H1 (cell line): Measurements from ENCODE around the gene TSTD2. TPM values are rescaled to one million over a fixed set of nuclear protein-coding genes. Genes with fewer than 3 reads are reported as not detected.

Experiments used
- CTCF ChIA-PET: fragments of 300-600 bp; sonication (Branson Sonifier 250); formaldehyde crosslinking; loops from one replicate; lab custom pipeline; 2021; ENCODE audit not compliant: partially characterized antibody; lab: Charles Lee
- POLR2A ChIA-PET: fragments of 300-600 bp; sonication (Branson Sonifier 250); formaldehyde crosslinking; loops from one replicate; lab custom pipeline; 2021; ENCODE audit warnings: inconsistent platforms; ENCODE audit not compliant: partially characterized antibody; lab: Charles Lee
- DNase-seq, 2 experiments: peaks; one replicate each; pipeline versions ENCODE4 v3.0.0 to v3.0.0-alpha.2; 2010 to 2022; ENCODE audit warnings: low spot score in 2 of 2, low read depth in 1 of 2, mixed read lengths in 1 of 2
- FAIRE-seq: peaks from 2 replicates; lab custom pipeline; 2011; peaks lifted over from hg19 to GRCh38; lab: Jason Lieb, UNC
- H2AFZ ChIP-seq: 2 replicates; pipeline ENCODE4 v1.8.1; 2012; ENCODE audit warnings: low read length, inconsistent platforms
- H2AK5ac ChIP-seq: 2 replicates; pipeline ENCODE4 v1.6.1; 2013; ENCODE audit warnings: low read depth, low read length
- H2BK120ac ChIP-seq: replicated peaks from 2 replicates; pipeline ENCODE3; 2013; ENCODE audit warnings: low read depth, low read length, inconsistent platforms
- H2BK12ac ChIP-seq: 2 replicates; pipeline ENCODE4 v1.6.1; 2013; ENCODE audit warnings: low read depth, low read length
- H2BK15ac ChIP-seq: 2 replicates; pipeline ENCODE4 v1.6.1; 2013; ENCODE audit warnings: low read length
- H2BK20ac ChIP-seq: 2 replicates; pipeline ENCODE4 v1.6.1; 2013; ENCODE audit warnings: low read length
- H2BK5ac ChIP-seq: 2 replicates; pipeline ENCODE4 v1.6.1; 2013; ENCODE audit warnings: low read depth, low read length
- H3K14ac ChIP-seq: 2 replicates; pipeline ENCODE4 v1.6.1; 2013; ENCODE audit warnings: inconsistent platforms; ENCODE audit not compliant: insufficient read length
- H3K18ac ChIP-seq: 2 replicates; pipeline ENCODE4 v1.6.1; 2013; ENCODE audit warnings: low read length; ENCODE audit errors: extremely low read depth
- H3K23ac ChIP-seq: 2 replicates; pipeline ENCODE4 v1.6.1; 2013; ENCODE audit warnings: inconsistent platforms; ENCODE audit not compliant: insufficient read length
- H3K23me2 ChIP-seq: 2 replicates; pipeline ENCODE4 v1.6.1; 2013; ENCODE audit warnings: low read depth, low read length
- H3K27ac ChIP-seq: 2 replicates; pipeline ENCODE4 v1.6.1; 2011; ENCODE audit warnings: low read depth, low read length, inconsistent platforms
- H3K27me3 ChIP-seq, 4 experiments: replicated peaks in 1 of 4; 1 replicate in 1 of 4; 2 replicates in 3 of 4; pipeline versions ENCODE4 v1.6.1 to v1.8.1; 2011 to 2013; ENCODE audit warnings: low read length in 3 of 4, mild to moderate bottlenecking in 3 of 4, inconsistent platforms in 2 of 4, mixed read lengths in 2 of 4, moderate library complexity in 1 of 4; ENCODE audit not compliant: control insufficient read depth in 3 of 4, insufficient read depth in 3 of 4; ENCODE audit errors: extremely low read depth in 1 of 4
- H3K36me3 ChIP-seq, 4 experiments: 2 replicates each; pipeline versions ENCODE4 v1.6.1 to v1.8.1; 2011 to 2013; ENCODE audit warnings: mild to moderate bottlenecking in 4 of 4, low read length in 3 of 4, moderate library complexity in 2 of 4, control low read depth in 1 of 4, inconsistent platforms in 1 of 4; ENCODE audit not compliant: insufficient read depth in 4 of 4, control insufficient read depth in 2 of 4
- H3K4ac ChIP-seq: replicated peaks from 2 replicates; pipeline ENCODE3; 2013; ENCODE audit warnings: low read length, low read depth, mixed read lengths, inconsistent platforms; ENCODE audit not compliant: insufficient read length
- H3K4me1 ChIP-seq, 4 experiments: replicated peaks in 1 of 4; 1 replicate in 1 of 4; 2 replicates in 3 of 4; pipeline versions ENCODE4 v1.6.1 to v1.8.1; 2011 to 2013; ENCODE audit warnings: low read length in 3 of 4, inconsistent platforms in 2 of 4, mixed read lengths in 1 of 4; ENCODE audit not compliant: insufficient read depth in 4 of 4, control insufficient read depth in 3 of 4
- H3K4me2 ChIP-seq, 2 experiments: 2 replicates each; pipeline versions ENCODE4 v1.6.1 to v1.8.1; 2011 to 2013; ENCODE audit warnings: low read depth in 2 of 2, low read length in 2 of 2, control low read depth in 1 of 2, inconsistent platforms in 1 of 2, mild to moderate bottlenecking in 1 of 2; ENCODE audit not compliant: insufficient read depth in 1 of 2
- H3K4me3 ChIP-seq, 4 experiments: fragments of 200-600, 300-600 bp in 1 of 4; sonication (generic), shearing (Covaris generic), sonication (Bioruptor Twin) in 1 of 4; 2 replicates each; pipeline versions ENCODE4 v1.5.1 to v1.8.1; 2011 to 2016; ENCODE audit warnings: low read length in 4 of 4, low read depth in 3 of 4, control low read depth in 2 of 4, inconsistent platforms in 2 of 4, mild to moderate bottlenecking in 2 of 4, mixed read lengths in 1 of 4, moderate library complexity in 1 of 4; ENCODE audit not compliant: insufficient read depth in 2 of 4; ENCODE audit errors: extremely low read depth in 1 of 4
- H3K56ac ChIP-seq: replicated peaks from 2 replicates; pipeline ENCODE3; 2013; ENCODE audit warnings: low read depth, mild to moderate bottlenecking, mixed read lengths, low read length, inconsistent platforms; ENCODE audit not compliant: insufficient read length
- H3K79me1 ChIP-seq: 2 replicates; pipeline ENCODE4 v1.6.1; 2013; ENCODE audit warnings: low read depth, low read length, control low read depth
- H3K79me2 ChIP-seq, 2 experiments: 2 replicates each; pipeline versions ENCODE4 v1.6.1 to v1.8.1; 2012 to 2013; ENCODE audit warnings: low read length in 2 of 2, mild to moderate bottlenecking in 2 of 2, inconsistent platforms in 1 of 2; ENCODE audit not compliant: insufficient read depth in 2 of 2, control insufficient read depth in 1 of 2
- H3K9ac ChIP-seq, 4 experiments: replicated peaks in 1 of 4; 1 replicate in 1 of 4; 2 replicates in 3 of 4; pipeline versions ENCODE4 v1.6.1 to v1.8.1; 2011 to 2013; ENCODE audit warnings: low read depth in 3 of 4, low read length in 3 of 4, control low read depth in 2 of 4, mild to moderate bottlenecking in 2 of 4, moderate library complexity in 2 of 4, inconsistent platforms in 1 of 4; ENCODE audit errors: extremely low read depth in 1 of 4
- H3K9me3 ChIP-seq, 2 experiments: 2 replicates each; pipeline versions ENCODE4 v1.6.1 to v1.8.1; 2012 to 2013; ENCODE audit warnings: mild to moderate bottlenecking in 2 of 2, moderate library complexity in 2 of 2, control low read depth in 1 of 2, inconsistent platforms in 1 of 2, low read depth in 1 of 2, low read length in 1 of 2, mixed read lengths in 1 of 2; ENCODE audit not compliant: insufficient read depth in 2 of 2
- H4K20me1 ChIP-seq, 2 experiments: replicated peaks in 1 of 2; 2 replicates each; pipeline versions ENCODE3 to v1.8.1; 2011 to 2013; ENCODE audit warnings: inconsistent platforms in 2 of 2, low read length in 2 of 2, mild to moderate bottlenecking in 1 of 2; ENCODE audit not compliant: insufficient read depth in 2 of 2, control insufficient read depth in 1 of 2
- H4K5ac ChIP-seq: 2 replicates; pipeline ENCODE4 v1.6.1; 2013; ENCODE audit warnings: low read length, low read depth, mixed read lengths, inconsistent platforms; ENCODE audit not compliant: insufficient read length
- H4K8ac ChIP-seq: 2 replicates; pipeline ENCODE4 v1.8.0; 2013; ENCODE audit warnings: mild to moderate bottlenecking, moderate library complexity, low read length, inconsistent platforms; ENCODE audit not compliant: insufficient read depth; ENCODE audit errors: extremely low read depth
- H4K91ac ChIP-seq: replicated peaks from 2 replicates; pipeline ENCODE3; 2013; ENCODE audit warnings: low read length, mixed read lengths, inconsistent platforms; ENCODE audit not compliant: insufficient read length
- ASH2L ChIP-seq: fragments of 200-600, 300-600 bp; sonication (generic); IDR thresholded peaks from one replicate; pipeline ENCODE4 v1.7.1; 2017; ENCODE audit warnings: low read length
- BCL11A ChIP-seq, 2 experiments: IDR thresholded peaks; one replicate each; pipeline ENCODE4 v1.6.1; 2011; ENCODE audit warnings: low read depth in 2 of 2, low read length in 2 of 2, mild to moderate bottlenecking in 2 of 2
- CBX8 ChIP-seq: fragments of 300-800, 300-1000 bp; sonication (generic); IDR thresholded peaks from 2 replicates; pipeline ENCODE4 v1.7.1; 2016; ENCODE audit warnings: low read depth, low read length, borderline replicate concordance
- CHD2 ChIP-seq: IDR thresholded peaks from 2 replicates; pipeline ENCODE4 v1.6.1; 2012; ENCODE audit warnings: low read length, improper control_type of control experiment
- CREB1 ChIP-seq: IDR thresholded peaks from 2 replicates; pipeline ENCODE4 v1.6.1; 2012; ENCODE audit warnings: inconsistent platforms
- CTBP2 ChIP-seq: IDR thresholded peaks from 2 replicates; pipeline ENCODE4 v1.7.0; 2011; ENCODE audit warnings: borderline replicate concordance, mild to moderate bottlenecking, moderate library complexity, mixed read lengths, low read length; ENCODE audit not compliant: insufficient read depth, insufficient read length
- EGR1 ChIP-seq: IDR thresholded peaks from 2 replicates; pipeline ENCODE4 v1.6.1; 2011; ENCODE audit warnings: low read depth, low read length, borderline replicate concordance
- GTF2F1 ChIP-seq: IDR thresholded peaks from 2 replicates; pipeline ENCODE4 v1.6.1; 2012; ENCODE audit warnings: low read depth, low read length, improper control_type of control experiment, borderline replicate concordance
- KDM5A ChIP-seq: fragments of 200-600 bp; IDR thresholded peaks from 2 replicates; pipeline ENCODE4 v1.7.1; 2012; ENCODE audit warnings: mild to moderate bottlenecking, low read length, inconsistent platforms, mixed read lengths
- POLR2A ChIP-seq, 2 experiments: IDR thresholded peaks; 1 replicate in 1 of 2; 2 replicates in 1 of 2; pipeline ENCODE4 v1.6.1; 2011; ENCODE audit warnings: low read depth in 2 of 2, low read length in 2 of 2, mild to moderate bottlenecking in 2 of 2; ENCODE audit errors: control extremely low read depth in 1 of 2
- POLR2AphosphoS5 ChIP-seq: IDR thresholded peaks from 2 replicates; pipeline ENCODE4 v1.6.1; 2011; ENCODE audit warnings: low read depth, low read length
- RAD21 ChIP-seq, 2 experiments: IDR thresholded peaks in 1 of 2; conservative IDR thresholded peaks in 1 of 2; 2 replicates each; pipeline ENCODE4 v1.6.1; 2011; ENCODE audit warnings: low read depth in 2 of 2, low read length in 2 of 2, improper control_type of control experiment in 1 of 2, inconsistent platforms in 1 of 2, mild to moderate bottlenecking in 1 of 2, moderate library complexity in 1 of 2
- RFX5 ChIP-seq: IDR thresholded peaks from 2 replicates; pipeline ENCODE4 v1.6.1; 2011; ENCODE audit warnings: low read depth, low read length, improper control_type of control experiment, borderline replicate concordance
- RXRA ChIP-seq: IDR thresholded peaks from 2 replicates; pipeline ENCODE4 v1.6.1; 2011; ENCODE audit warnings: low read depth, mild to moderate bottlenecking, low read length, moderate library complexity; ENCODE audit not compliant: insufficient read depth
- SIX5 ChIP-seq: IDR thresholded peaks from 2 replicates; pipeline ENCODE4 v1.6.1; 2011; ENCODE audit warnings: mild to moderate bottlenecking, low read depth, low read length
- TAF7 ChIP-seq: optimal IDR thresholded peaks from 2 replicates; pipeline ENCODE3; 2011; ENCODE audit warnings: low read depth, mild to moderate bottlenecking, inconsistent platforms, low read length, moderate library complexity, borderline replicate concordance
- WGBS, 2 experiments: shearing (Covaris generic) in 1 of 2; methylation state at CpG; one replicate each; pipeline versions ENCODE4 v1.1.6 to v1.1.7; 2013 to 2015; ENCODE audit warnings: low lambda C conversion rate in 2 of 2, mixed read lengths in 2 of 2, inconsistent platforms in 1 of 2, low coverage in 1 of 2, missing lambda C conversion rate in 1 of 2; ENCODE audit not compliant: insufficient replicate concordance in 2 of 2, insufficient coverage in 1 of 2, insufficient read length in 1 of 2; ENCODE audit errors: extremely low coverage in 1 of 2, missing lambda C conversion rate in 1 of 2; 5-methylcytosine and 5-hydroxymethylcytosine counted together
- polyA plus RNA-seq, 7 experiments: library from polyadenylated mRNA; depleted of rRNA in 3 of 7; stranded (reverse) in 5 of 7; unstranded in 2 of 7; fragments of >200 nt in 5 of 7; fragments of 200-250 nt in 2 of 7; gene quantifications; 1 replicate in 5 of 7; 2 replicates in 1 of 7; 4 replicates in 1 of 7; pipeline versions ENCODE4 v1.2.1 to v1.2.3, GENCODE V29; 2011 to 2013; ENCODE audit warnings: missing spikeins in 2 of 7, mixed read lengths in 2 of 7
- total RNA-seq: library from RNA; stranded (reverse); fragmentation: NEBNext Ultra II Directional; extraction: Animal tissue kit (Norgen Biotek cat#: 25700); gene quantifications from 2 replicates; pipeline ENCODE4 v1.2.1, GENCODE V29; 2021

TSTD2 gene
- total and polyA plus RNA-seq, 2 of the 8 experiments (the other 6 are each of a cell fraction or from before 2014, with no cell fraction given), result 16.1 to 17.5 TPM

DNA sequence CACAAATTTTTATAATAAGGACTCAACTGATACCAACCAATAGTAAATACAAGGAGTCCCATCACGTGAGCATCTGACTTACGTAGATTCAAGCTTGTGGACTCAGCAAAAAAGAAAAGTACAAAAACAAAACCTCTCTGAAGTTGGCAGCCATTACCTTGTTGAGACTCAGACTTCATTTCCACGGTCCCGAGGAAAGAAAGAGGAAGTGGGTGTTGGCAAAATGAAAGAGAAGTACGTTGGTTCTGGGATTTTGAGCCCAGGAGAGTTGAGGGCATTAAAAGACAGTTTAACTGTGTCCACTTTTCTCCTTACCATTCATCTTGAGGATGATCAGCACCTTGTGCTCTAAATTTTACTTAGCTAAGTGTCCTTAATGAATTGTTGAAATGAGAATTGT lies 27.2 kb upstream of the TSTD2 start:
- Histone ChIP-seq H4K8ac (no peak overlapping the region), H2BK15ac (no peak overlapping the region), H3K4me3 (no peak overlapping the region), H3K4ac (no peak overlapping the region), H3K23ac (no peak overlapping the region), H4K5ac (no peak overlapping the region), H3K9me3 (no peaks in the 10 kb centered on the region), H2BK5ac (no peak overlapping the region), H4K20me1 (peaks cover 0 to 1% of the 10 kb centered on the region in 2 experiments), H3K79me2 (no peaks in the 10 kb centered on the region), H3K27ac (no peak overlapping the region), H2AFZ (no peak overlapping the region), H3K18ac (no peak overlapping the region), H4K91ac (no peak overlapping the region), H3K23me2 (no peaks in the 10 kb centered on the region), H3K56ac (no peak overlapping the region), H3K79me1 (no peaks in the 10 kb centered on the region; the same call in 1 of the 2 replicates), H2BK20ac (no peak overlapping the region), H3K14ac (no peak overlapping the region), H2BK120ac (no peak overlapping the region), H3K9ac (no peak overlapping the region), H3K4me1 (no peaks in the 10 kb centered on the region), H3K4me2 (no peak overlapping the region), H3K36me3 (peaks cover 17 to 88% (median 66%) of the 10 kb centered on the region in 4 experiments), H2BK12ac (no peak overlapping the region), H3K27me3 (no peaks in the 10 kb centered on the region), H2AK5ac (no peak overlapping the region)
- ChIA-PET CTCF (interaction anchor here (1.3 kb wide), 1 partner anchor 20 kb away, joined by 3 read pairs; no protein-coding TSS in a partner anchor), POLR2A (interaction anchor here (1.0 kb wide), 1 partner anchor 13 kb away, joined by 3 read pairs; no protein-coding TSS in a partner anchor)
- no peak for FAIRE-seq
- 88% methylated on average over 5 of the region's 5 CpGs; no CpG with 5 or more reads in 1 of the 2 experiments for WGBS, 2 experiments
- no peak for DNase-seq
- TF ChIP-seq CTBP2, result no peak
- no peak for TF ChIP-seq BCL11A (IDR thresholded peaks at IDR 0.05; ENCODE audit: low read depth in 2 of 2, low read length in 2 of 2)
- TF ChIP-seq POLR2A (IDR thresholded peaks at IDR 0.05; ENCODE audit: control extremely low read depth in 1 of 2, low read depth in 2 of 2, low read length in 2 of 2), result no peak
- TF ChIP-seq RFX5, result no peak
- TF ChIP-seq CREB1, result no peak
- TF ChIP-seq EGR1, result no peak
- TF ChIP-seq CHD2, result no peak
- no peak for TF ChIP-seq RXRA
- TF ChIP-seq ASH2L, result no peak
- no peak for TF ChIP-seq CBX8
- TF ChIP-seq RAD21 (IDR thresholded peaks at IDR 0.05 in 1 of 2, conservative IDR thresholded peaks at IDR 0.05 in 1 of 2; ENCODE audit: low read depth in 2 of 2, low read length in 2 of 2), result no peak
- no peak for TF ChIP-seq SIX5
- no peak for TF ChIP-seq GTF2F1
- no peak for TF ChIP-seq KDM5A
- TF ChIP-seq POLR2AphosphoS5, result no peak
- no peak for TF ChIP-seq TAF7
